Uterine smooth muscle cell (primary cell): Measurements from ENCODE around the gene GARIN3. TPM values are rescaled to one million over a fixed set of nuclear protein-coding genes. Genes with fewer than 3 reads are reported as not detected.

Experiments
- total RNA-seq: library from RNA; depleted of rRNA; stranded (reverse); fragments of >200 nt; gene quantifications from 2 replicates; pipeline ENCODE4 v1.2.3, GENCODE V29; 2014

Gene GARIN3
- total RNA-seq, result not detected in 2 replicates

DNA sequence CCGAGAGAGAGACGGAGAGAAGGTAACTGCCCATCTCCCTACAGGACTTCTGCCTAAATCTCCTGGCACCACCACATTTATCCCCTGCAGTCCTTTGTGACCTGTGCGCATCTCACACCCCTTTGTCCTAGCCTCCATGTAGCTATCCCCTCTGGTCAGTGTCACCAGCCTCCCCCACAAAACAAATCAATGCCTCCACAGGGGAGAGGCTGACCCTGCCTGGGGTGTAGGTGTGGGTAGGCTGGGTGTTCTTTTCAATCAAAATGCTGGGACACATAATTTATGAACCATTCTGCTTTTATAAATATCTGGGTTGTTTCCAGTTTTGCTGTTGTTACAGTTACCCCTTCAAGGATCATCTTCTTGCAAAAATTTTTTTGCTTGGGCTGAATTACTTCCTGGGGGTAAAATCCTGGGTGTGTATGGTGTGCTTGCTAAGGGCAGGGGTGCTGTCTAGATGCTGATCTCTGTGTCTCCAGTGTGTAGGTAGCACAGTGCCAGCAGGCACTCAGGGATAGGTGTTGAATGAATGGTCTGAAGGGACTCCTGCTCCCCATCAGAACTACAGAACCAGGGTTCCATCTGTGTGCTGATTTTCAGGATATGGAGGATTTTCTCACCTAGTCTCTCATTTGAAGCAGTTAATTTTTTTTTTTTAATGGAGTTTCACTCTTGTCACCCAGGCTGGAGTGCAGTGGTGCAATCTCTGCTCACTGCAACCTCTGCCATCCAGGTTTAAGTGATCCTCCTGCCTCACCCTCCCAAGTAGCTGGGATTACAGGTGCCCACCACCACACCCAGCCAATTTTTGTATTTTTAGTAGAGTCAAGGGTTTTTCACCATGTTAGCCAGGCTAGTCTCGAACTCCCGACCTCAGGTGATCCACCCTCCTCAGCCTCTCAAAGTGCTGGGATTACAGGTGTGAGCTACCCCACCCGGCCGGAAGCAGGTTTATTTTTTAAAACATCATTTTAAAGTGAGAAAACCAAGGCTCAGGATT, at the start of gene GARIN3:
Gene GARIN3 (minus strand): TSS at position 51 of the 1,000 bp plus-strand sequence. CDS start 96 bp downstream, outside the sequence.

GRCh38 chr5:157180374-157181264, 14.6 kb upstream of the GARIN3 start, which contains the start of gene ITK:
Gene ITK (plus strand): TSS chr5:157180840. CDS start chr5:157180978, 138 bp downstream.

GRCh38 chr5:157142317-157143126, 23.5 kb downstream of the GARIN3 start, which contains the start of gene MED7:
Gene MED7 (minus strand): TSS chr5:157142865. CDS start chr5:157139431, 3,434 bp downstream.

Other genes with a start within 250 kb of the GARIN3 start
- not detected in 2 replicates for gene TIMD4, start 203.0 kb downstream of the GARIN3 start, total RNA-seq
- not detected in 2 replicates for gene HAVCR1, start 107.1 kb downstream of the GARIN3 start, total RNA-seq
- 0.25 and 0.44 TPM in 2 replicates for gene HAVCR2, start 57.2 kb downstream of the GARIN3 start, total RNA-seq
- 10.6 TPM in 2 replicates for gene MED7, start 23.4 kb downstream of the GARIN3 start, total RNA-seq
- not detected in 2 replicates for gene ITK, start 14.6 kb upstream of the GARIN3 start, total RNA-seq
- gene CYFIP2, start 99.9 kb upstream of the GARIN3 start, total RNA-seq, result 7.6 and 22.9 TPM in 2 replicates